ENCODE results near the gene COPS3.

Gene COPS3

GRCh38 chr17:17280613-17281549 lies at the start of gene COPS3:
Gene COPS3, minus strand, starts transcription at chr17:17281246. Its CDS starts 60 bp downstream, at chr17:17281186.
- in situ Hi-C loops (cut with HindIII; ENCODE audit: low sequenced_read_pairs): no loop called here

GRCh38 chr17:17328251-17328650 lies 47.2 kb upstream of the COPS3 start:
- in situ Hi-C loops (cut with HindIII; ENCODE audit: low sequenced_read_pairs): no loop called here

- in situ Hi-C loops (cut with HindIII; ENCODE audit: low sequenced_read_pairs): no loop called here
Measured at GRCh38 chr17:17326275-17326875, 45.3 kb upstream of the COPS3 start.

GRCh38 chr17:17325816-17326215 lies 44.8 kb upstream of the COPS3 start:
- in situ Hi-C loops (cut with HindIII; ENCODE audit: low sequenced_read_pairs): no loop called here

- in situ Hi-C loops (cut with HindIII; ENCODE audit: low sequenced_read_pairs): no loop called here
Measured at GRCh38 chr17:17325228-17325627, 44.2 kb upstream of the COPS3 start.

GRCh38 chr17:17324616-17325015 lies 43.6 kb upstream of the COPS3 start:
- in situ Hi-C loops (cut with HindIII; ENCODE audit: low sequenced_read_pairs): no loop called here

GRCh38 chr17:17322516-17323510 lies 41.8 kb upstream of the COPS3 start:
- in situ Hi-C loops (cut with HindIII; ENCODE audit: low sequenced_read_pairs): no loop called here

- in situ Hi-C loops (cut with HindIII; ENCODE audit: low sequenced_read_pairs): no loop called here
Measured at GRCh38 chr17:17321356-17322025, 40.4 kb upstream of the COPS3 start.

- in situ Hi-C loops (cut with HindIII; ENCODE audit: low sequenced_read_pairs): no loop called here
Measured at GRCh38 chr17:17320911-17321220, 39.8 kb upstream of the COPS3 start.

- in situ Hi-C loops (cut with HindIII; ENCODE audit: low sequenced_read_pairs): no loop called here
Measured at GRCh38 chr17:17320188-17320910, 39.3 kb upstream of the COPS3 start.

GRCh38 chr17:17315142-17315821 lies 34.2 kb upstream of the COPS3 start:
- in situ Hi-C loops (cut with HindIII; ENCODE audit: low sequenced_read_pairs): no loop called here

GRCh38 chr17:17314501-17315071 lies 33.5 kb upstream of the COPS3 start:
- in situ Hi-C loops (cut with HindIII; ENCODE audit: low sequenced_read_pairs): no loop called here

GRCh38 chr17:17313350-17313991 lies 32.4 kb upstream of the COPS3 start:
- in situ Hi-C loops (cut with HindIII; ENCODE audit: low sequenced_read_pairs): no loop called here

GRCh38 chr17:17309356-17309755 lies 28.3 kb upstream of the COPS3 start:
- in situ Hi-C loops (cut with HindIII; ENCODE audit: low sequenced_read_pairs): no loop called here

- in situ Hi-C loops (cut with HindIII; ENCODE audit: low sequenced_read_pairs): no loop called here
Measured at GRCh38 chr17:17305281-17305801, 24.3 kb upstream of the COPS3 start.

GRCh38 chr17:17304521-17304985 lies 23.5 kb upstream of the COPS3 start:
- in situ Hi-C loops (cut with HindIII; ENCODE audit: low sequenced_read_pairs): no loop called here

- in situ Hi-C loops (cut with HindIII; ENCODE audit: low sequenced_read_pairs): no loop called here
Measured at GRCh38 chr17:17303847-17304490, 22.9 kb upstream of the COPS3 start.
